ENCODE results near the gene MAGI2.
A peak's percentile ranks its signal among the peaks of the same experiment; 100 is the strongest.

MAGI2 gene

DNA sequence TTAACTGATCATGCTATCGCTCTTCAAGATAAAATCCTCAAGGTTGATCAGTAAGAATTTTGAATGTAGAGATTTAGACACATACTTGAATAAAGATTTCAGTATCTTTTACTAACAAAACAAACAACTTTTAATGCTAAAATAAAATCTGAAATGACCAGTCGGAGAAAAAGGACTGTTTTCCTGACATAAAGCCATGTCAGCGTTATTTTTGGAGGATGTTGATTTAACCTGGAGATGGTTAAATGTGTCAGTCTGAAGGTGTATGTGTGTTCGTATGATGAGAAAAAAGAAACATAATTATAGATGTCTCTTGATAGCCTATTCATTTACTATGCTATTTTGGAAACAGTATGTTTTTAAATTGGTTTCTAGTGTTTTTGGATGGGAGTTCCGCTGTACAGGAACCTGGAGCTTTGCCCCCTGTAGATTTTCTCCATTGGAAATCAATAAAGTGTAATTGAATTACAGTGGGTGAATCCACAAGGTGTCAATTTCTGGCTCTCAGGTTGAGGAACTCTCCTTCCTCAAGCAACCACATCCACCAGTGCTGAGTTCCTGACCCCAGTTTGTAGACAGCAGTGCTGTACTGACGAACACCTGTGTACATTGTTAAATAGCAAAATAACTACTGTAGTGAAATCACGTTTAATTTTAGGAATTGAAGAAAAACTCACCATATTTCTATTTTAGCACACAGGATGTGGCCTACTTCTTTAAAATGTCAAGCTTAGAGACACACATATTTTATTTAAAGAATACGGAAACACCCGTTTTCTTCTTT lies 670.1 kb downstream of the MAGI2 start:
- DNase-seq (ENCODE audit: low read depth) = no peak

DNA sequence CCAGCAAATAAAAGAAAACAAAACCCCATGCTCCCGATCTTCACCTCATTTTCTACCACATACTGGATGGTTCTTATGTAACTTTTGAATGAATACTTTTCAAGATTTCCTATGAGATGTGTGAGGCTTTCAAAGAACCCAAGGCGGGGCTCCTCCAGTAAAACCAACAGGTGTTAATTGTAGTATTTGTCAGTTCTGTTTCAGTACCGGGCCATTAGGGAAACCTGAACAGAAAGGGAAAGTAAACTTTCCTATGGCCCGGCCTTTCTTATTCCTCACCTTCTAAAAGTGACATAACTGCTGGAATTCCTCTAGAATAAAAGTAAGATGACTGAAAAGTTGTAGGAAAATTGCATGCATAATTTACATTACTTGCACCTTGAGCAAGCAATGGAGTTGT lies 672.9 kb downstream of the MAGI2 start:
- no peak for DNase-seq (ENCODE audit: low read depth)

DNA sequence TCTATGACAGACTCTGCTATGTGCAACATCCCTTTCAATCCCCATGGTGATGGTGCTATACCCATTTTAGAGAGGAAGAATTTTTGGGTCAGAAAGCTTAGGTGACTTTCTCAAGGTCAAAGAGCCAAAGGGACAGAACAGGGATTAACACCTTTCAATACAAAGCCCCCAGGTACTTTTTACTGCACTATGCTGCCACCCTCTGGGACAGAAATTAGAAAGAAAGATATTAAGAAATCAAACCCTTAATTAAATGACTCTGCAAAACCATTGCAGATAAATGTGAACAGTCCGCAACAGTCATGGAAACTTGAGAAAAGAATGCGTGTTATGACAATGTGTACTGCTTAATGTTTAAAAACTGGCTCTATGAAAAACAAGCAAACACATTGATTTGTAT lies 673.7 kb downstream of the MAGI2 start:
- no peak for DNase-seq (ENCODE audit: low read depth)

DNA sequence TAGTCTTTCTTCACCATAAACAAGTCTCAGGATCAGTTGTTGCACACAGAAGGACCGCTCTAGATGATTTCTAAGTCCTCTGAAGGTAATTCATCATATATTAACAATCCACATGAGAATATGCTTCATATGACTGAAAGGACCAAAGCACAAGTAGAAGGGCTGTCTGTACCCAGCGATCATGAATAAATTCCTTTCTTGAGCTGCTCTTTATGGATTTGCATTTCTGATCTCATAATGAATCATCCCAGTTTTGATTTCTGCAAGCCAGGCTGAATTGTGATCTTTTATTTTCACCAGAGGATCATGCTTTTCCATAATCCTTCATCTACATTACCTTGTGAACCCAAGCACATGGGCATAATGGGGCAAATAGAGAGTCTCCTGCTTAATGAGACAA lies 675.6 kb downstream of the MAGI2 start:
- DNase-seq (ENCODE audit: low read depth) = no peak

DNA sequence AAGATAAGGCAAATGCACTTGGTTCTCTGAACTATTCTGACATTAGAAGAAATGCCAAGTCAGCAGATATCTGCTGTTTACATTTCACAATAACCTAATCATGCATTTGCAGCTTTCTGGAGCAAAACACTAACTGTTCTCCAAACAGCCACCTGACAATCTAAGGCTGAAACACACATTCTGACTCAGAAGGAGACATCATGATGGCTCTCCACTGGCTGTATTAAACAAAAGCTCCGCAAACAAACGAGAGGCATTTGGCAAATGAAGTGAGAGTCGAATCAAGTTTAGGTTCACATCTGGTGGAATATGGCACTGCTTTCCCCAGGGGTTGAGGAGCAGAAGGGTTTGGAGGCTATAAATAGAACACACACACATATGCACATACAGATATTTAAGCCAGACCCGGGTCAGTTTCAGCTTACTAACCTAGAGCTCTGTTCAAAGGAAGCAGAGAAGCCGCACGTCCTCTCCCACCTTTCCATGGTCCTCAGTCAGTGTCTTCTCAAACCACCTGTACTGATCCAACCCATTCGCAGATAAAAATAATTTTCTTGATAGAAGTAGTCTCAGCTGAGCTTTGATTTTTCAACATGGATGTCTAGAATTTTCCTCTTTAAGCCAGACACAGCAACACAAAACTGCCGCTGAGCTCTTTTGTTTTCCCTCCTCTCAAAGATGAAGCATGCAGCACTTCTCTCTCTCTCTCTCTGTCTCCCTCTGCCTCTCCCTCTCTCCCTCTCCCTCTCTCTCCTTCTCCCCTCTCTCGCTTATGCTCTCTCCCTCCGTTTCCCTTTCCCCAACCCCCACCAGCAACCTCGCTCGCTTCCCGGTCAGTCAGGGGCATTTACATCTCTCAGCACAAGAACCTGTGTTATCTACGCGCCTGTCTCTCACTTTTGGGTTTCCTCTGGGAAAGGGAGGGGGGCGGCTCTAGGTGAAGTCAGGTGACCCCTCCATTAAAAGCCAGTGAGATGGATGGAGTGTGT lies 682.8 kb downstream of the MAGI2 start:
- DNase-seq (ENCODE audit: low read depth) = no peak

DNA sequence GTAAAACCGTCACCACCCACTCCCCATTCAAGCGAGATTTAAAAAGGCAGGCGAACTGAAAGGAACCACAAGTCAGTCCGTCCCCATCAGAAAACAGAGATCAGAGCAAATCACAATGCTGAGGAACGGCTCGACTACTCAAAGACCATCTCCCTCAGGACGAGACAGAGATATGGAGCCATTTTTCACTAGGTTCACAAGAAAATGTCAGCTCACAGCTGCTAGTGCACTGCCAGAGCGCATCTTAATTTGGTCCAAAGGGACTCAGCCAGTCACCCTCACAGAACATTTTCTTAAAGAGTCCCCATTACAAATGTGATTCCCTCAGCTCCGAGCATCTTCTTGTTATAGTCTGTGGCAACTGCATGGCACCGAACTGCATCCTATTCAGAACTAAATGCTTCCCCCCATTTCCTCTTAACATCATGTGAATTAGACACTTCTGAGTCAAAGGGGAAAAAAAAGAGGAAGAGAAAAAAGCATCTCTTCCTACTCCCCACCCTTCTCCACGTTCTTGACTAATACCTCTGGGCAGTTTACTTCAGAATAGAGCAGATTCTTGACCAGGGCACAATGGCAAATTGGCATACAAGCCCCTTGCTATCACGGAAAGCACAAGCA lies 683.9 kb downstream of the MAGI2 start:
- no peak for DNase-seq (ENCODE audit: low read depth)

DNA sequence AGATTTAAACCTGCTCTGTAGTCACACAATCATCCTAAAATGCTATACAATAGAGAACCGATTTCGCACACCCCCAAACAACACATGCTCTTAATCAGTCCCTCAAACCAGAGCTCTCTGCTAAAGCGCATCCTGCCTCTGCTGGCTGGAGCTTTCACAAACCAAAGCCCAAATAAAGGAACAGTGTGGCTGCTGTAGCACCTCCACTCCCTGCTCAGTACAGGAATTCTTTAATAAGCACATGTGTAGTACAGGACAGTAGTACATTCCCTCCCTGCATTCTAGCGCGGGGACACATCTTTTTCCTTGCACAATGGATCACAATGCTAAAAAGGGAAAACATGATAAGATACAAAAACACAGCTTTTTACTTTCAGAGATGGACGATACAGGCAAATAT lies 684.6 kb downstream of the MAGI2 start:
- DNase-seq (ENCODE audit: low read depth) = no peak

DNA sequence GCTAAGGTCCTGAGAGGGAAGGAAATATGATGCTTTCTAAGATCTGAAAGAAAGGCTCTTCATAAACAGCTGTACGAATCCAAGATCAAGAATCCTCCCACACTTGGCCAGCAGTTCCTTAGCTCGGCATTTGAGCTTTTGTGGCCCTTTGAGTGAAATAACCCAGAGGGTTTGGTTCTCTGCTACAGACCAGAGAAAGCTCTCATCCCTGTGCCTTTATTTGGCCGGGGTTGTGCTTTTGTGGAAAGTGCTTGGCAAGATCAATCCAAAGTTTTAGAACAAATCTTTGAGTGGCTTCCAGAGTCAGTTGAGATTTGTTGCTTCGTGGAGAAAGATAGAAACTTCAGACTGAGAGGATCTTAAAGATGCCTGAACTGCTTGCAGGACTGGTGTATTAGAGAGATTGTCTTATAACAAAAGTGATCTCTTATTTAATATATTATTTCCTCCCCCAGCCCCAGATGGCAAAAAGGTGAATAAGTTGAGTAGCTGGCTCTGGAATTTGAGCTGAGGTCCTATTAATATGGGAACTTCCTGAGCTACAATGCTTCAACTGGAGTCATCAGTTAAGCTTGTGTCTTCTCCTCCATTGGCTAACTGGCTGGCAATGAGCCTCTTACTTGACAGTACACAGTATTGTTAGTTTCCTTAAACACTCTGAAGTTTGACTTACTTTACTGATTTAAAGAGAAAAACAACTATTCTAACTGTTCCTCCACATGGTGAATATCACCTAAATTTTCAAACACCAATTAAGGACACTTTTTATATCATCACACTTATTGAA lies 687.3 kb downstream of the MAGI2 start:
- no peak for DNase-seq (ENCODE audit: low read depth)

DNA sequence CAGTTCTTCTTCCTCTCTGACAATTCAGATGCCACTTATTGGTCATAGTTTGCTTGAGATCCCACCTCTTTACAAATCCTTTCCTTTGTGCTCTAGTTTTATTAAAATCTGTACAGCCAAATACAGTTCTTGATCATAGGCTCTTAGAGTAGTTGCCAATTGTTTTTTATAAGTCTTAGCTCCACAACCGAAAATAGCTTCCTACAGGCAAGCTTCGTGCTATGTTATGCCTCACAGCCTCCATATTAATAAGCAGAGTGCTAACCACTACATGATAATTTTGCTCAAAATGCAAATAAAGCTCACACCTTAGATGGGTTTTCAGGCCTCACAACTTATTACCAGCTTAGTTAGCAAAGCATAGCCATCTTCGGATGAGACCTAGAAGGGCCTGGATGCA lies 688.9 kb downstream of the MAGI2 start:
- DNase-seq (ENCODE audit: low read depth) = no peak

DNA sequence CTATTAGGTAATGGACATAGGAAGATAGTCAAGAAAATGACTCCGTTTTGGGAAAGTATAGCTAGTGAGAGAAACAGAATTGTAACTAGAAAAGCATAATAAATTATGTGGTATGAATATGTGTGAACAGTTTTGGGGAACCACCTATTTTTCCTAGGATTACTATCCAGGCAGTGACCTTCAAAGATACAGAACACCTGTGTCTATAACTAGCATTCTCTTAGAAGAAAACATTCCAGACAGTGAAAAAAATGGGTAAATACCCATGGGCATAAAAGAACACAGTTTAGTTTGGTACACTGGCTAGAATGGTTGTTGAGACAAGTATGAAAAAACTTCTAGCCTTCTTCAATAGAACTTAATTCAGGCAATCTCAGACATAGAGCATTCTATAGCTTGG lies 690.8 kb downstream of the MAGI2 start:
- no peak for DNase-seq (ENCODE audit: low read depth)

DNA sequence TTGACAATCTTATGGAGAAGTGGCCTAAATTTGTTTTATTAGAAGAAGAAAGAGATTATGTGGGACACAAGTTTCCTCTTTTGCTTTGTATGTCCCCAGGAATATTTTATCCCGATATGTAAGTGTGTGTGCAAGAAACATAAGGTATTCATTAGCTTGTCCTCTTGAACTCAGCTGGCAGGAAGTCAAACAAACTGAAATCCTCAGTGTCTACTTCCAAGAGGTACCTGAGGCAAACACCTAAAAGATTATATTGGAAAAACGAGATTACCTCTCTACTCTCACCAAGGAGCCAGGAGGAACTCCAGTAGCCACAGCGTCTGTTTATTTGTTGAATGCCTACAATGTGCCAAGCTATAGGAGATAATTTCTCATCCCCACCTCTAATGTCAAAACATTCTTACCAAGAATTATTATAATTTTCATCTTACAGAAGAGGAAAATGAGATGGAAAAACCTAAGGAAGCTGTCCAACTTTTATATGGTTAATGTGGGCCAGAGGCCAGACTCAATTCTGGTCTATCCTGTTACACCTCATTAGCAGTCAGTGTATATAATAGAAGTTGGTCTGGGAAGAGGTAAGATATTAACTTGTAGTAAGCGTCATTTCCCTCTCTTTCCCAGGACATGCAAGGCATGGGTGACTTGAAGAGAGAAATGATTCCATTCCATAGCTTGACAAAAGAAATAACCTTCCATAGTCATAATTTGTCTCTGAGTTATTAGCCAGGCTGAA lies 692.7 kb downstream of the MAGI2 start:
- no peak for DNase-seq (ENCODE audit: low read depth)

DNA sequence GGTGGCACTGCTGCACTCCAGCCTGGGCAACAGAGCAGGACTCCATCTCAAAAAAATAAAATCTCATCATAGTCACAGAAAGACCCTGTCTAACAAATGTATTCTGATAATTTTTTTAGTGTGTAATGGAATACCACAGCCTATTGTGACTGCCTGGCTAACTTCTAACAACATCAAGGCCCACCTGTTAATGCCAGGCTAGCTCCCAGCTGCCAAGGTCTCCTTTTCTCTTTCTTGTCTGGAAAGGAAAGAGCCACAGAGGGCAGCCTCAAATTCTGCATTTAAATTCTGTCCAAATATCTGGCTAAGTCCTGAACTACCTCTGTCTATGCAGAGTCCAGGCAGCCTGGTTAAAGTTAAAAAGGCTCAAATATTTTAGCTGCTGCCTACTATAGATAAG lies 700.9 kb downstream of the MAGI2 start:
- DNase-seq (ENCODE audit: low read depth) = no peak

DNA sequence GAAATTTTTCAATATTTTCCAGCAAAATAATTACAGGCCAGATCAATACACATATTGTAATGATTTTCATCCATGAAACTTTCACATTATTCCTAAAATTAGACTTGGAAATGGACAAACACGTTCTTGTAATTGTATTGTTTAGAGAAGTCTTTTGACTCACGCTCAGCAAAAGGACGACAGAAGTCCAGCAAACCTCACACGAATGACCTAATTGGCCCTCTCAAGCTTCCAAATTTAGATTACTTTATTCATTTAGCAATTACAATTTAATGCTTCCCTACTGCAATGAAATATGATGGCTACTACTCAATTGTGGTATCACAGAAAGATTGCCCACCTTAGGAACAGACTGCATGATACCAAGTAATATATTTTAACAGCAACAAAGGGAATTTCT lies 702.2 kb downstream of the MAGI2 start:
- no peak for DNase-seq (ENCODE audit: low read depth)

DNA sequence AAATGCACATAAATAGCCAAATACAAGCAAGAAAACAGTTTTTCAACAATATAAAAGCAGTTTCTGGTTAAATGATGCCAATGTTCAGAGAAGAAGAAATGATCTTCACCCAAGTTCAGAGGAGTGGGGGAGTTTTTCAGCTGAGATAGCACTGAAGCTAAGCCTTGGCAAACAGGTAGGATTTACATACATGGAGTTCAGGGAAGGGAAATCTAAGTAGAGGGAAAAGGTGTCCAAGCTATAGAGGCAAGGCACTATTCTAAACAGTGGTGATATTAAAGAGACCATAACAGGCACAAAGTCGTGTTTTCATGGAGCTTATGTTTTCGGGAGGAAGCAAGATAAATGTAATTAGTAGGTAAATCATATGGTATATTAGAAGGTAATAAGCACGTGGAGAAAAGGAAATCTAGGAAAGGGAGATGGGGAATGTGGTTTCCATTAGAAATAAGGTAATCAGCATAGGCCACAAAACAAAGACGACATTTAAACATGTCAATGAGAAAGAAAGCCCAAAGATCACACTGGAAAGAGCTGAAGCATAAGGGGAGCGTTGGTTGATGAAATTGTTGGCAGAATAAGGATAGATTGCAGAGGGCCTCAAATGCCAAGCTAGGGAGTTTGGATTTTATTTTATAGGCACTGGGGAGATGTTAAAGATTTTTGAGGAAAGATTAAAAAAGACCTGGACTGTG lies 704.3 kb downstream of the MAGI2 start:
- no peak for DNase-seq (ENCODE audit: low read depth)

DNA sequence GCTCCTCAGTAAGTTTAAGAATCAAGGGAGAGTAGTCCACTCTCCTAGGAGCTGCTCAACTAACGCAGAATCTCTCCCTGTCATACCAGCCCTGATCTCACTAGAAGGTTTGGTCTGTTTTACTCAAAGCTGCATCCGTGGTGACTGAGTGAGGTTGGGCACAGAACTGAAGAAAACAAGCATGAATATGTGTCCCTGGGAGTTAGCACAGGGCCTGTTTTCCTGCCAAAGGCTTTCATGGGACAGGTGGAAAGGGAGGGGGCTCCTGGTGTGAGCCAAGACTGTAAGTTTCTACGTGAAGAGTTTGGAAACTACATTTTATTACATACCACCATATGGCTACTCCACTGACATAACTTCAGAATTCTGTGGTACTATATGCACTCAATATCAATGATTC lies 705.9 kb downstream of the MAGI2 start:
- DNase-seq (ENCODE audit: low read depth) = no peak

DNA sequence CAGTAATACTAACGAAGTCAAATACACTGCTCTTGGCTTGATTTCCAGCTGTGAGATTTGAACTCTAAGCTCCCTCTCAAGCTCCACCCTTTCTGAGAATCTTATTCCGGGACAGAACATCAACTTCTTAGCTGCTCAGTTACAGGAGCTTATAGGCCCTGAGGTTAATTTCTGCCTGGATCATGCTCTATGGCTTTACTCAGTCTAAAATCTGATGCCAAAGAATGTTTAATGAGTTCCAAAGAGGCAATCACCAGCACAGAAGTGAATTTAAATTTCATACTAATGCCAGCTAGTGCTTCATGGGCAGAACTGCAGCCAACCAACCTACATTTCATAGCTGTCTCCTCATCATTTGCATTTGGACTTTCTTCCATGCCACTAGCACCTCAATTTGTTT lies 707.2 kb downstream of the MAGI2 start:
- DNase-seq (ENCODE audit: low read depth) = no peak

DNA sequence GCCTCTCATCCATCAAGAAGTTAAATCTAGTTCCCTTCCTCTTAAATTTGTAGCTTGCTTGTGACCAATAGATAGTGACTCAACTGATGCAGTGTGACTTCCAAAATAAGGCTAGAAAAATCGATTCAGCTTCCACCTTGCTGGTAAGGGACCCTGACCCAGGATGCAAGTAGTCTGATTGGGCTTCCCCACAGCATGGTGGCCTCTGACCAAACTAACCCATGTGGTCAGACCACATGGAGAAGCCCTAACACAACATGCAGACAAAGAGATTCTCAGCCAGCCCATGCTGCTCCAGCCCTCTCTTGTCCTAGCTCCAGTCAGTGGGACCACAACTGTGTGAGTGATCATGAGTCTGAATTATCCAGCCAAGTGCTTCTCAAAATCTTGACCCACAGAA lies 710.8 kb downstream of the MAGI2 start:
- no peak for DNase-seq (ENCODE audit: low read depth)

DNA sequence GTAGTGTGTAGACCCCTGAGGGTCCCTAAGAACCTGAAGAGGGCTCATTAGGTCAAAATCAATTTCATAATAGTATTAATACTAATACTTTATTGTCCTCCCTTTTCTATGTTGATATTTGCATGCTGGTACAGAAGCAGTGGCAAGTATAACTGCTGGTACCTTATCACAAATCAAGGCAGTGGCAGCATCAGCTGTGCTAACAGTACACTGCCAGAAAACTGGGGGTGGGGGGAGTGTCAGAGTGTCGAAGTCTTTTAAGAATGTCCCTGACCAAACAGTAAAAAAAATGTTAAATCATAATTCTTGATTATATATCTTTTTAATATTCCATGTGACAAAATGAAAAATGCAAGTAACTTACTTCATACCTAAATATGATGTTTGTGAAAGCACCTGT lies 716.9 kb downstream of the MAGI2 start:
- DNase-seq (ENCODE audit: low read depth) = no peak

DNA sequence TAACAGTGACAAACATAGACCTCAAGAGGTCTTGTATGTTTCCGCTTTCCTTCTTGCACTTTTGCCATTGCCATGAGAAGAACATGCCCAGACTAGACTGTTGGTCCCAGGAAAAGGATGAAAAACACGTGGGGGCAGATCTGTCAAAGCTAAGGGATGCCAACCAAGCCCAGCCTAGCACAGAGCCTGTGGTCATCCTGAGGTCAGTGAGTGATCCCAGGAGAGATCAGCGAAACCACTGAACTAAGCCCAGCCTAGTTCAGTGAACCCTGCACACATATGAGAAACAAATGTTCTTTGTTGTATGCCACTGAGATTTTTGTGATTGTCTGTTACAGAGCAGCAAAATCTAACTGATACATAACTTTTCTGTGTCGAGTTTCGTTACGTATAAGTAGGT lies 718.8 kb downstream of the MAGI2 start:
- DNase-seq (ENCODE audit: low read depth) = peak; percentile 41

DNA sequence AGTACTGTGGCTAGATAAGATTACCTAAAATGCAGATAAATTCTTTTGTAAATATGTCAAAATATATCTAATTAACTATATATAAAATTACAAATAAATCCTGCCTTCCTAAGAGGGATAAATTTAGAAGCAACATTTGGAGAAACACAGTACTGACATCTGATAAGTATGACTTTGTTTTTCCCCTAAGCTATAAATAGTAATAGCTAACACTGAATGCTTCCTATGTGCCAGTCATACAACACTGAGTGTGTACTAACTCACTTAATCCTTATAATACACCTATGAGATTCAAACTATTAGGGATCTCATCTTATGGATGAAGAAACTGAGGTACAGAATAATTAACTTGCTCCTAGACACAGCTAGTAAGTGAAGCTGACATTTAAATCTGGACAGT lies 733.4 kb downstream of the MAGI2 start:
- DNase-seq (ENCODE audit: low read depth) = no peak

DNA sequence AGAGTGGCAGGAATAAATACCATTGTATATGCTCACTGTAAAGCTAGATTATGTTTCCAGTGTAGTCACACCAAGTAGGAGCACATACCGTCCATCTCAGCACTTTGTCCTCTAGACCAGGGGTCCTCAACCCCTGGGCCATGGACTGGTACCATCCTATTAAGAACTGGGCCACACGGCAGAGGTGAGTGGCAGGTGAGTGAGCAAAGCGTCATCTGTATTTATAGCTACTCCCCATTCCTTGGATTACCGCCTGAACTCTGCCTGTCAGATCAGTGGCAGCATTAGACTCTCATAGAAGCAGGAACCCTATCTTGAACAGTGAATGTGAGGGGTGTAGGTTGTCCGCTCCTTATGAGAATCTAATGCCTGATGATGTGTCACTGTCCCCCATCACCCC lies 735.3 kb downstream of the MAGI2 start:
- DNase-seq (ENCODE audit: low read depth) = no peak
